ENCODE results near the gene RBBP6.
A peak's percentile ranks its signal among the peaks of the same experiment; 100 is the strongest.

Gene RBBP6

GRCh38 chr16:24538756-24539294, 541 bp upstream of the RBBP6 start (continued):
- TF ChIP-seq ZNF433 (tag by site-specific recombination; IDR thresholded peaks at IDR 0.05; ENCODE audit: low read depth) (no peak), ZNF626 (tag by site-specific recombination; IDR thresholded peaks at IDR 0.05) (no peak), KLF10 (tag by site-specific recombination; IDR thresholded peaks at IDR 0.05) (no peak), ZNF302 (tag by site-specific recombination; IDR thresholded peaks at IDR 0.05; ENCODE audit: low read depth) (no peak), ZNF211 (tag by site-specific recombination; IDR thresholded peaks at IDR 0.05; ENCODE audit: low read depth) (no peak), GLI4 (tag by site-specific recombination; IDR thresholded peaks at IDR 0.05) (no peak), ZNF223 (tag by site-specific recombination; IDR thresholded peaks at IDR 0.05) (peak; percentile 79)

GRCh38 chr16:24539850-24540601, 660 bp downstream of the RBBP6 start:
- Histone ChIP-seq H3K36me3 (ENCODE audit: control insufficient read depth in 2 of 2, insufficient read depth in 1 of 2, low read length in 2 of 2) (peaks cover 4 to 30% of the 10 kb centered on the region in 2 experiments; a peak in 2 of 3 replicates), H3K9me3 (ENCODE audit: control insufficient read depth, insufficient read depth, low read depth, low read length) (no peaks in the 10 kb centered on the region), H3K4me1 (ENCODE audit: control insufficient read depth, insufficient read depth, low read length) (peaks cover 12% of the 10 kb centered on the region), H3K4me3 (ENCODE audit: low read depth, low read length) (peak overlapping the region; percentile 99), H3K27ac (ENCODE audit: extremely low read depth, low read depth, low read length) (peak overlapping the region; percentile 98)
- TF ChIP-seq ZBTB17 (tag by site-specific recombination; IDR thresholded peaks at IDR 0.05) = no peak
- TF ChIP-seq ZSCAN30 (tag by site-specific recombination; IDR thresholded peaks at IDR 0.05) = peak; percentile 16; the same call in 1 of the 2 replicates
- TF ChIP-seq ZBTB10 (tag by site-specific recombination; IDR thresholded peaks at IDR 0.05) = no peak
- ChIA-PET CTCF (interaction anchor here (1.2 to 1.5 kb wide), 2 partner anchors 16 to 23 kb away, joined by 5 read pairs; no protein-coding TSS in a partner anchor), POLR2A (no interaction called here)

- ChIA-PET CTCF (interaction anchor here (0.6 to 1.2 kb wide), 3 partner anchors 24 to 714 kb away, joined by 3 to 5 read pairs (median 5); no protein-coding TSS in a partner anchor), POLR2A (interaction anchor here (0.7 kb wide), 1 partner anchor 19 kb away, joined by 3 read pairs; no protein-coding TSS in a partner anchor)
- Histone ChIP-seq H3K9me3 (ENCODE audit: control insufficient read depth, insufficient read depth, low read depth, low read length) (no peaks in the 10 kb centered on the region), H3K36me3 (ENCODE audit: control insufficient read depth in 2 of 2, insufficient read depth in 1 of 2, low read length in 2 of 2) (peaks cover 6 to 34% of the 10 kb centered on the region in 2 experiments; a peak in 2 of 3 replicates), H3K27ac (ENCODE audit: extremely low read depth, low read depth, low read length) (peak overlapping the region; percentile 98), H3K4me1 (ENCODE audit: control insufficient read depth, insufficient read depth, low read length) (peaks cover 12% of the 10 kb centered on the region), H3K4me3 (ENCODE audit: low read depth, low read length) (peak overlapping the region; percentile 99)
- no peak for TF ChIP-seq ZNF624 (tag by site-specific recombination; IDR thresholded peaks at IDR 0.05)
- TF ChIP-seq PRDM1 (tag by site-specific recombination; IDR thresholded peaks at IDR 0.05) = 0 out of 2 replicates have a peak, but pooled peaks have one; percentile 8
- TF ChIP-seq ZNF658 (tag by site-specific recombination; IDR thresholded peaks at IDR 0.05) = no peak
- TF ChIP-seq ZNF626 (tag by site-specific recombination; IDR thresholded peaks at IDR 0.05) = no peak
- no peak for TF ChIP-seq SP2 (tag by site-specific recombination; IDR thresholded peaks at IDR 0.05)
- no peak for TF ChIP-seq ZNF184 (tag by site-specific recombination; IDR thresholded peaks at IDR 0.05)
- TF ChIP-seq ZFP37 (tag by site-specific recombination; IDR thresholded peaks at IDR 0.05) = no peak
- no peak for TF ChIP-seq YY1 (tag by site-specific recombination; IDR thresholded peaks at IDR 0.05)
- no peak for TF ChIP-seq ZNF202 (tag by site-specific recombination; IDR thresholded peaks at IDR 0.05; ENCODE audit: borderline replicate concordance)
- TF ChIP-seq ZNF341 (tag by site-specific recombination; IDR thresholded peaks at IDR 0.05; ENCODE audit: low read depth) = peak; percentile 15; the same call in 1 of the 2 replicates
- TF ChIP-seq ZNF394 (tag by site-specific recombination; IDR thresholded peaks at IDR 0.05; ENCODE audit: borderline replicate concordance) = peak; percentile 80
- TF ChIP-seq ZNF571 (tag by site-specific recombination; IDR thresholded peaks at IDR 0.05) = no peak
These were observed 1.3 kb downstream of the RBBP6 start for GRCh38 chr16:24540602-24541210.

Data from HEK293 (cell line).